ENCODE measurements around the gene TWSG1. TPM values are rescaled to one million over a fixed set of nuclear protein-coding genes. Genes with fewer than 3 reads are reported as not detected.

The TWSG1 gene
- polyA plus RNA-seq, 1 experiment, result 328 TPM

- POLR2A ChIA-PET, result interaction anchor here (1.2 kb wide), 1 partner anchor 9 kb away, joined by 3 read pairs; the partner anchor contains the start of gene TWSG1
- DNase-seq (ENCODE audit: low read depth, low spot score), result no peak
- Histone ChIP-seq H3K9me3 (ENCODE audit: control insufficient read depth, insufficient read depth, low read length) (no peaks in the 10 kb centered on the region), H3K27me3 (ENCODE audit: control insufficient read depth, insufficient read depth, low read length) (no peaks in the 10 kb centered on the region), H3K4me3 (ENCODE audit: low read depth, low read length) (no peak overlapping the region), H3K27ac (ENCODE audit: low read depth, low read length) (no peak overlapping the region)
- CTCF ChIA-PET, result no interaction called here
- TF ChIP-seq CTCF (IDR thresholded peaks at IDR 0.05; ENCODE audit: low read depth, low read length), result no peak
These were observed 9.0 kb downstream of the TWSG1 start for GRCh38 chr18:9343577-9343976.

GRCh38 chr18:9346775-9347174, 12.2 kb downstream of the TWSG1 start:
- Histone ChIP-seq H3K27me3 (ENCODE audit: control insufficient read depth, insufficient read depth, low read length) (no peaks in the 10 kb centered on the region), H3K27ac (ENCODE audit: low read depth, low read length) (no peak overlapping the region), H3K4me3 (ENCODE audit: low read depth, low read length) (no peak overlapping the region), H3K9me3 (ENCODE audit: control insufficient read depth, insufficient read depth, low read length) (no peaks in the 10 kb centered on the region)
- CTCF ChIA-PET, result interaction anchor here (1.0 kb wide), 1 partner anchor 13 kb away, joined by 5 read pairs; no protein-coding TSS in a partner anchor
- no peak for TF ChIP-seq CTCF (IDR thresholded peaks at IDR 0.05; ENCODE audit: low read depth, low read length)
- POLR2A ChIA-PET, result no interaction called here
- DNase-seq (ENCODE audit: low read depth, low spot score), result no peak

- no peaks in the 10 kb centered on the region for H3K9me3 ChIP-seq (ENCODE audit: control insufficient read depth, insufficient read depth, low read length)
- H3K4me3 ChIP-seq (ENCODE audit: low read depth, low read length), result peak overlapping the region; percentile 10; the same call in 1 of the 2 replicates
- no peak for DNase-seq (ENCODE audit: low read depth, low spot score)
- TF ChIP-seq CTCF (IDR thresholded peaks at IDR 0.05; ENCODE audit: low read depth, low read length), result no peak
- ChIA-PET CTCF (no interaction called here), POLR2A (interaction anchor here (0.6 to 1.4 kb wide), 5 partner anchors 10 to 211 kb away, joined by 3 to 5 read pairs (median 4); no protein-coding TSS in a partner anchor)
- H3K27ac ChIP-seq (ENCODE audit: low read depth, low read length), result peak overlapping the region; percentile 62
- no peaks in the 10 kb centered on the region for H3K27me3 ChIP-seq (ENCODE audit: control insufficient read depth, insufficient read depth, low read length)
These were observed 13.6 kb downstream of the TWSG1 start for GRCh38 chr18:9348079-9348671.

- POLR2A ChIA-PET, result interaction anchor here (0.6 to 1.4 kb wide), 6 partner anchors 11 to 211 kb away, joined by 3 to 5 read pairs (median 4); no protein-coding TSS in a partner anchor
- no peak for DNase-seq (ENCODE audit: low read depth, low spot score)
These were observed 14.2 kb downstream of the TWSG1 start for GRCh38 chr18:9348766-9349165.

More at GRCh38 chr18:9348766-9349165, 14.2 kb downstream of the TWSG1 start:
- Histone ChIP-seq H3K9me3 (ENCODE audit: control insufficient read depth, insufficient read depth, low read length) (no peaks in the 10 kb centered on the region), H3K4me3 (ENCODE audit: low read depth, low read length) (no peak overlapping the region), H3K27ac (ENCODE audit: low read depth, low read length) (no peak overlapping the region), H3K27me3 (ENCODE audit: control insufficient read depth, insufficient read depth, low read length) (no peaks in the 10 kb centered on the region)
- TF ChIP-seq CTCF (IDR thresholded peaks at IDR 0.05; ENCODE audit: low read depth, low read length), result no peak
- CTCF ChIA-PET, result no interaction called here
